ENCODE measurements around the gene TC2N.

DNA sequence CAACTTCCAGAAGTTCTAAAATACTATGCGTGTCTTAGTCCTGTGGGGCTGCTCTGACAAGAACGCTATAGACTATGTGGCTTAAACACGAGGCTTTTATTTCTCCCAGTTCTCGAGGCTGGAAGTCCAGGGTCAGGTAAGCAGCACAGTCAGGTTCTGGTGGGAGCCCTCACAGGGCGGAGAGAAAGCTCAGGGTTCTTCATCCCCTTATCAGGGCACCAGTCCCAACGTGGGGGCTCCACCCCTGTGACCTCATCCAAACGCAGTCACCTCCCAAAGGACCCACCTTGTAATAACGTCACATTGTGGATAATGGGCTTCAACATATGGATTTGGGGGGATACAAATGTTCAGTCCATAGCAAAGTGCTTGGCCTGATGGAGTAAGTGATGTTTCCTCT lies 37.1 kb upstream of the TC2N start:
- TF ChIP-seq, protein P1, sequence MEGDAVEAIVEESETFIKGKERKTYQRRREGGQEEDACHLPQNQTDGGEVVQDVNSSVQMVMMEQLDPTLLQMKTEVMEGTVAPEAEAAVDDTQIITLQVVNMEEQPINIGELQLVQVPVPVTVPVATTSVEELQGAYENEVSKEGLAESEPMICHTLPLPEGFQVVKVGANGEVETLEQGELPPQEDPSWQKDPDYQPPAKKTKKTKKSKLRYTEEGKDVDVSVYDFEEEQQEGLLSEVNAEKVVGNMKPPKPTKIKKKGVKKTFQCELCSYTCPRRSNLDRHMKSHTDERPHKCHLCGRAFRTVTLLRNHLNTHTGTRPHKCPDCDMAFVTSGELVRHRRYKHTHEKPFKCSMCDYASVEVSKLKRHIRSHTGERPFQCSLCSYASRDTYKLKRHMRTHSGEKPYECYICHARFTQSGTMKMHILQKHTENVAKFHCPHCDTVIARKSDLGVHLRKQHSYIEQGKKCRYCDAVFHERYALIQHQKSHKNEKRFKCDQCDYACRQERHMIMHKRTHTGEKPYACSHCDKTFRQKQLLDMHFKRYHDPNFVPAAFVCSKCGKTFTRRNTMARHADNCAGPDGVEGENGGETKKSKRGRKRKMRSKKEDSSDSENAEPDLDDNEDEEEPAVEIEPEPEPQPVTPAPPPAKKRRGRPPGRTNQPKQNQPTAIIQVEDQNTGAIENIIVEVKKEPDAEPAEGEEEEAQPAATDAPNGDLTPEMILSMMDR (IDR thresholded peaks at IDR 0.05; ENCODE audit: low read depth, low read length): no peak
- TF ChIP-seq EZH2phosphoT487 (IDR thresholded peaks at IDR 0.05; ENCODE audit: low read depth): no peak

Data from OCI-LY3 (cell line).